Muscle of back (tissue), 11 donors: ENCODE measurements around the gene CFAP45. TPM values are rescaled to one million over a fixed set of nuclear protein-coding genes. Genes with fewer than 3 reads are reported as not detected.
"Not testable (repeated sequence)": the region's sequence is repeated elsewhere in the genome, so short reads cannot be mapped to it uniquely, and the experiment has no call there.

Source experiments
- DNase-seq, 3 donors: peaks; one replicate each; pipeline versions ENCODE4 v3.0.0 to v3.0.0-alpha.2; 2013
- polyA plus RNA-seq, 10 donors: library from polyadenylated mRNA; unstranded; fragments of 120-200 nt; gene quantifications; one replicate each; pipeline ENCODE4 v1.2.1, GENCODE V29; 2013; ENCODE audit not compliant: insufficient read length in 10 of 10

Gene CFAP45
- polyA plus RNA-seq, 10 donors = 0.20 to 0.84 (median 0.37) TPM; not detected in 1

DNA sequence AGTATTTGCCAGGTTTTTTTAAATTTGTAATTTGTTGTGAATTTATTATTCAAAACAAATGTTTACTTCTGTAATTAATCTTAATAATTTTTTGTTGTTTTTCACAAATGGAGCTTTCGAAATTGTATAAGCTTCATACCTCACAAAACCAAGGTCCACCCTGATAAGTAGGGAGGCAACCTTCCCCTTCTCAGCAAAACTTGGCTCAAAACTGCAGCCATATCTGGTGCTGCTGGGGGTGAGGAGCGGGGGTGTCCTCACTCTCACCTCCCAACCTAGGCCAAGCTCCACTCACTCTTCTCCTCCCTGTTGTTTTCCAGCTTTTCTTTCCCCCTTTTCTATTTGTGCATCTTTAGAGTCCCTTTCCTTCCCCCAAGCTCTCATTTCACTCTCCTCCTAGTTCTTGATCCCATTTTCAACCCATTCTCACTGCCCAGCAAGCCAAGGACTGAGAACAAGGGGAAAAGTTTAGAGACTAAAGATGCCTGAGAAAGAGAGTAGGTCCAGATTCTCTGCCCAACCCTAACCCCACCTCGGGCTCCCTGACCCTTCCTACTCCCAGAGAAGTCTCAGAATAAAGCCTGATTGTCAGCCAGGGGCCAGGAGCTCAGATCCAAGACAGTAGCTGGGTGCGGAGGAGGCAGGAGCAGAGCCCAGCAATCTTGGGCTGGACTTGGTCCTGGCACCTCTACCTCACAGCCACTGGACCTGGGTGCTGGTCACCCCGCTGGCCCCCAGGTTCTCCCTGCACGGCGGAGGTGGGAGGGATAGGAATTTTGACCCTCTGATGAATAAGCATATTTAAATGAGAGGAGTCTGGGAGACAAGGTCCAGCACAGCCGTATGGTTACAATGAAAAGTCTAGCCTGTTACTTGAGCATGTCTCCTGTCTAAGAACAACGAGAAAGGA is 8.3 kb upstream of the CFAP45 start:
- no peak for DNase-seq

DNA sequence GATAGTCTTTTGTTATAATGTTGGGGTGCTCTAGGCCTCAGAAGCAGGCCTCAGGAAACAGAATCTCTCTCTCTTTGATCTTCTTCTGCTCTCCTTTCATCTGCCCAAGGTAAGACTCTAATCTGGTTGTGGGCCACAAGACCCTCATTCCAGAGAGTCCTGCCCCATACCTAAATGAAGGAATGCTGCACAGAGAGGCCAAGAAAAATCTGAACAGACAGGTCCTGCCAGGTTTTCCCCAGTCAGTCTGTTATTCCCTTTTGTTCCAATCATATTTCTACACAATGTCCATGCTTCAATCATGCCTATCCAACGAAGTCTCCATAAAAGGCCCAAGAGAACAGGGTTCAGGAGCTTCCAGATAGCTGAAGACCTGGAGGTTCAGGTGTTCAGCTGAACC is 7.0 kb upstream of the CFAP45 start:
- DNase-seq = no peak

DNA sequence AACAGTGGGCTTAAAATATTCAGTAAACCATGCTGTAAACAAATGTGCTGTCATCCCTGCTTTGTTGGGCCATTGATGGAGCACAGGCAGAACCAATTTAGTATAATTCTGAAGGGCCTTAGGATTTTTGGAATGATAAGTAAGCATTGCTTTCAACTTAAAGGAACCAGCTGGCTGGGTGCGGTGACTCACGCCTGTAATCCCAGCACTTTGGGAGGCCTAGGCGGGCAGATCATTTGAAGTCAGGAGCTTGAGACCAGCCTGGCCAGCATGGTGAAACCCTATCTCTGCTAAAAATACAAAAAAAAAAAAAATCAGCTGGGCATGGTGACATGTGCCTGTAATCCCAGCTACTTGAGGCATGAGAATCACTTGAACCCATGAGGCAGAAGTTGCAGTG is 4.1 kb upstream of the CFAP45 start:
- DNase-seq = not testable (repeated sequence)

DNA sequence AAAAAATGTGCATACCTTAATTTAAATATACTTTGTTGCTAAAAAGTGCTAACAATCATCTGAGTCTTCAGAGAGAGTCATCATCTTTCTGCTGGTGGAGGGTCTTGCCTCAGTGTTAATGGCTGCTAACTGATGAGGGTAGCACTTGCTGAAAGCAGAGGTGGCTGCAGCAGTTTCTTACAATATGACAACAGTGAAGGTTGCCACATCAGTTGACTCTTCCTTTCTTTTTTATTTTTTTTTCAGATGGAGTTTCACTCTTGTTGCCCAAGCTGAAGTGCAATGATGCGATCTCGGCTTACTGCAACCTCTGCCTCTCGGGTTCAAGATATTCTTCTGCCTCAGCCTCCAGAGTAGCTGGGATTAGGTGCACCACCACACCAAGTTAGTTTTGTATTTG is 2.6 kb upstream of the CFAP45 start:
- no peak for DNase-seq

GRCh38 chr1:159900755-159901360 is 893 bp upstream of the CFAP45 start:
- DNase-seq = no peak

- DNase-seq = not testable (repeated sequence)
These were observed 331 bp downstream of the CFAP45 start for GRCh38 chr1:159899634-159900033.

GRCh38 chr1:159898527-159898926 is 1.4 kb downstream of the CFAP45 start:
- DNase-seq = no peak

- no peak for DNase-seq
These were observed 2.0 kb downstream of the CFAP45 start for GRCh38 chr1:159897962-159898361.

GRCh38 chr1:159896546-159896930 is 3.4 kb downstream of the CFAP45 start:
- no peak for DNase-seq

DNA sequence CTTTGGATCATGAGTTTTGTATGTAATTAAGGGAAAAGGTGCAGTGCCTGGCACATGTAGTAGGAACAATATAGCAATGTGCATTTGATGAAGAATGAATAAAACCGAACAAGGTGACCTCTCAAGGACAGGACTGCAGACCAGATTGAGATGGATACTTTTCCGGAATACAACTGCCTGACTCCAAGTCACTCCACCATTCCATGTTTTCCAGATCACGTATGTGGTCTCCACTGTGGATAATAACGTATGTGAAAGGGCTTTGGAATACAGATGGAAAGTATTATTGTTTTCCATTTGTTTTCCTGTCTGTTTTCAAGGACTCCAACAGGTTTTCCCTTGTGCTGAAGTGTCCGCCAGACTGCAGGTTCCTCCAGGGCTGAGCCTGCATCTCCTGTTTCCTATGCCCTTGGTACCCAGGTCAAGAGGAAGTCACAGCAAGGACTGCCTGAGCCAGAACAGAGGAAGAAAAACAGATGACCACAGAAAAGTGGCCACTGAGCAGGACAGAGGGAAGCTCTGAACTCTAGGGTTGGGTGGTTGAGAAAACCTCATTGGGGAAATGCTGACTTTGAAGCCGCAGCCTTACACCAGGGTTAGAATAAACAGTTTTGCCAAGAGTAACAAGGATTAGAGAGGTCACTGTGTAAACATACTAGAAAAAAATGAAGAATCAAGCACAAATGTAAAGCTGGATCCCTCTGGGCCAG is 4.0 kb downstream of the CFAP45 start:
- peak in 1 of 3 donors; percentile 69 for DNase-seq

DNA sequence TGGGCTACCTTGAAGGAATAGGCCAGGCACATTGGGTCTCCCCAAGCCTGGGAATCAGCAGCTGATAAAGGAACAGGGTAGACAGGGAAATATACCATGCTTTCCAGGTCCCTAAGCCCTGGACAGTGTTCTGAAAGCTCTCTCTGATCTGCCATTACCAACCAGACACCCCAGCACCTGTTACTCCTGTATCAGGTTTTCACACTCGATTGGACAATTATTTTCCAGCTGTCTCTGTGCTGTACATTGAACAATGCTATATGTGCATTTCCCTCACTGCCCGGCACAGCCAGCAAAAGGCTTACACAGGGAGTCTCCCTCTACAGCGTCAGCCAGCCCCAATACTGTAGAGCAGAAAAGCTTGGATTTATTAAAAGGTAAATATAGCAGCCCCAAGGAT is 4.7 kb downstream of the CFAP45 start:
- no peak for DNase-seq

DNA sequence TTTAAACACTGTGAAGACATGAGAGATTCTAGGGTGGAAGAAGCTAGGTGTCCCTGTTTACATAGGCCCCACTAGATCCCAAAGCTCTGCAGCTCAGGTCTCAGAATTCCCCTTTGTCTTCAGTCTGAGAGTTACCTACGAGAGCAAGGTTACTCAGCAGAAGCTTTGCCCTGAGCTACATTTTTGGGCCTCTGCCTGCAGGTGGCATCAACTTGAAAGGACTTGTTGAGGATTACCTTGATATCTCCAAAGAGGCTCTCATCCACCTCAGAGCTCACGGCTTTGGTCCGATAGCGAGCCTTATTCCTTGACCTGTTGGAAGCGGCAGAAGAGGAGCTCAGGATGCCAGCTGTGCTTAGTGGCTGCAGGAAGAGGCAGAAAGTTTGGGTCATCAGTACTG is 7.0 kb downstream of the CFAP45 start:
- no peak for DNase-seq

- DNase-seq = peak; percentile 55 to 75 (median 71)
These were observed 8.4 kb downstream of the CFAP45 start for GRCh38 chr1:159891275-159892157.

- DNase-seq = no peak
These were observed 9.6 kb downstream of the CFAP45 start for GRCh38 chr1:159890390-159890789.

DNA sequence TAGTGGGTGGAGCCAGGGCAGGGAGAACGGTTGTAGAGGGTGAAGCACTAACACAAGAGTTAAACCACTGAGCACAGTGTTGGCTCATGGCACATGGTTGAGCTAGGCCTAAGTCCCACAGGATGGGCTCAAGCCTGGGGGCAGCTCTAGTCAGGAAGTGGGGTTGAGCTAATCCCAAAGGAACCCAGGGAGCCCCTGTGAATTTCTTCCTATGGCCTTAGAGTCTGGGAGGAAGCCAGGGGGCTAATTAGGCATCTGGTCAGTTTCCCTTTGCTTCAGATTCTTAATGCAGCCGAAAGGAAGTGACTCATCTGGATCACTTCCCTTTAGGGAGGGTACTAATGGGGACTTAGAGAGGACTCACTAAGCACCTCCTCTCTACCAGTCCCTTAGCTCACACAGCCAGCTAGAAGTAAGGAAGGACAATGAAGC is 10.1 kb downstream of the CFAP45 start:
- peak; percentile 57 to 83 (median 77) for DNase-seq

GRCh38 chr1:159889202-159889601 is 10.8 kb downstream of the CFAP45 start:
- DNase-seq = no peak

DNA sequence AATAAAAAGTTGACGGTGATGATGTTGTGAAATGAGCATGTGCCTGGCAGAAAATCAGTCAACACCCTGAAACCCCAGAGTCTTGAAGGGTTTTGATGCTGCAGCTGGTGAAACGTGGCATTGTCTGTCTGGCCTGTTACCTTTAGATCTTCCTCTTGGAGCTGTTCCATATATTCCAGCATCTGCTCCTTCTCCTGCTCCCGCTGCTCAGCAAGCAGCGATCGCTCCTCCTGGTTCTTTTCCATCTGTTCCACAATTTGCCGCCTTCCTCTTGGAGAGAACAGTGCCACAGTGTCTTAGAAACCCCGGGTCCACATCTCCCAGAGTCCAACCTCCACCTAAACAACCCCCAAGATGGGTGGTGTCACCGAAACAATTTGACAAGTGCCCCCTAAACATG is 15.7 kb downstream of the CFAP45 start:
- DNase-seq = no peak

DNA sequence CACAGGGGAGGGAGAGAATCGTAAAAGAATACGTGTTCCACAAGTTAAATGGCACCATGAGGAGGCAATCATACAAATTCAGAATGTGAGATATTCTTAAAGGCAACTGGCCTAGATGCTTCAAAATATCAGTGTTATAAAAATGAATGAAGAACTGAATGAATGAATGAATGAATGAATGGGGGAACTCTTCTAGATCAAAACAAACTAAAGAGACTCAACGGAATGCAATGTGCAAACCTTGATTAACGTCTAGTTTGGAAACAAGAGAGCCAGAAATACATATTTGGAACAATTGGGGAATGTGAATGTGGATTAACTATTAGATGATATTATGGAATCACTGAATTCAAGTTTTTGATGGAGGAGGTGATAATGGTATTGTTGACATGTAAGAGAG is 16.8 kb downstream of the CFAP45 start:
- no peak for DNase-seq

DNA sequence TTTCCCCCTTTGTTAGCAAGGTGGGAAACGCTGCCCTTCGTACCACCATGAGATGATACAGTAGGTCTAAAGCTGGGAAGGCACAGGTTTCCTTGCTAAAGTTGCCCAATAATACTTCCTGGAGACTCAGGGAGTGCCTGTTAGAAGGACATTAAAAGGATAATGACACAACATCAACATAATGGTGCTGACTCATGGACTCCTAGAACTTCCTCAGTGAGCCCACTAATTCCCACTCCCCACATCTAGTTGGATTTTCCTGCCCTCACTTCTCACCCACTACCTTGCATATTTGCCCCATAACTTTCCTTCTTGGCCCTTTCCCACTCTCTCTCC is 17.5 kb downstream of the CFAP45 start:
- no peak for DNase-seq

GRCh38 chr1:159881622-159882526 is 18.1 kb downstream of the CFAP45 start:
- DNase-seq = peak in 1 of 3 donors; percentile 94

DNA sequence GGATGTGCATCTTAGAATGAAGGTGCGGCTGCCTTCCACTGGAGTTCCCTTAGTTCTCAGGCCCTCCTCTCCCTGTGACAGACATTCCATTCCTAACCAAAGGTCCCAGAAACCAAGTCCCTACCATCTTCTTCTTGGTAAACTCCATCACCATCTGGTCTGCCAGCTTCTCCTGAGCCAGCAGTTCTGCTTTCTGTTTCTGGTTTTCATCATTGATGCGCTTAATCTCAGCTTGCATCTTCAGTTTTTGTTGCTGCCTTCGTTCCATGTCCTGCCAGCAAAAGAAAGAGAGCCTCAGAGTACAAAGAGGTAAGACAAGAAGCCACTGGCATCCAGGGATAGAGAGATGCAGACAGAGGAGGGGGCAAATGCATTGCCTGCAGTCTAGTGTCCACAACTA is 19.5 kb downstream of the CFAP45 start:
- DNase-seq = no peak
